ENCODE measurements around the gene SKIC3.

GRCh38 chr5:95599252-95599651 lies 44.5 kb upstream of the SKIC3 start:
- TF ChIP-seq POLR2A (IDR thresholded peaks at IDR 0.05) (no peak), CTCF (IDR thresholded peaks at IDR 0.05) (no peak)

Measured in thyroid gland (tissue), 4 donors.